H1 (cell line): Measurements from ENCODE around the gene FUBP3.

Experiments used
- ASH2L ChIP-seq: fragments of 200-600, 300-600 bp; sonication (generic); IDR thresholded peaks from one replicate; pipeline ENCODE4 v1.7.1; 2017; ENCODE audit warnings: low read length
- CTCF ChIP-seq, 3 experiments: IDR thresholded peaks; 1 replicate in 2 of 3; 2 replicates in 1 of 3; pipeline versions ENCODE4 v1.5.1 to v1.6.1; 2011; ENCODE audit warnings: low read length in 3 of 3, mild to moderate bottlenecking in 3 of 3, inconsistent platforms in 2 of 3, low read depth in 1 of 3, moderate library complexity in 1 of 3; ENCODE audit not compliant: insufficient read depth in 1 of 3; ENCODE audit errors: control extremely low read depth in 1 of 3
- EGR1 ChIP-seq: IDR thresholded peaks from 2 replicates; pipeline ENCODE4 v1.6.1; 2011; ENCODE audit warnings: low read depth, low read length, borderline replicate concordance
- EP300 ChIP-seq, 2 experiments: IDR thresholded peaks; 1 replicate in 1 of 2; 2 replicates in 1 of 2; pipeline ENCODE4 v1.6.1; 2011 to 2012; ENCODE audit warnings: low read depth in 2 of 2, low read length in 2 of 2, mild to moderate bottlenecking in 2 of 2, borderline replicate concordance in 1 of 2, inconsistent platforms in 1 of 2, moderate library complexity in 1 of 2
- JUND ChIP-seq: IDR thresholded peaks from 2 replicates; pipeline ENCODE4 v1.6.1; 2011; ENCODE audit warnings: mild to moderate bottlenecking, improper control_type of control experiment, low read length
- MAX ChIP-seq: IDR thresholded peaks from 2 replicates; pipeline ENCODE4 v1.6.1; 2012; ENCODE audit warnings: inconsistent platforms
- POLR2A ChIP-seq, 2 experiments: IDR thresholded peaks; 1 replicate in 1 of 2; 2 replicates in 1 of 2; pipeline ENCODE4 v1.6.1; 2011; ENCODE audit warnings: low read depth in 2 of 2, low read length in 2 of 2, mild to moderate bottlenecking in 2 of 2; ENCODE audit errors: control extremely low read depth in 1 of 2
- RAD21 ChIP-seq, 2 experiments: IDR thresholded peaks in 1 of 2; conservative IDR thresholded peaks in 1 of 2; 2 replicates each; pipeline ENCODE4 v1.6.1; 2011; ENCODE audit warnings: low read depth in 2 of 2, low read length in 2 of 2, improper control_type of control experiment in 1 of 2, inconsistent platforms in 1 of 2, mild to moderate bottlenecking in 1 of 2, moderate library complexity in 1 of 2
- SP4 ChIP-seq: IDR thresholded peaks from 2 replicates; pipeline ENCODE4 v1.6.1; 2012; ENCODE audit warnings: low read length, inconsistent platforms
- TCF12 ChIP-seq: IDR thresholded peaks from 2 replicates; pipeline ENCODE4 v1.6.1; 2011; ENCODE audit warnings: low read depth, mild to moderate bottlenecking, low read length

GRCh38 chr9:130639866-130640555 is 60.6 kb downstream of the FUBP3 start:
- TF ChIP-seq JUND (no peak), TCF12 (no peak), EP300 (IDR thresholded peaks at IDR 0.05; ENCODE audit: borderline replicate concordance in 1 of 2, low read depth in 2 of 2, low read length in 2 of 2) (no peak), CTCF (IDR thresholded peaks at IDR 0.05; ENCODE audit: control extremely low read depth in 1 of 3, insufficient read depth in 1 of 3, low read depth in 1 of 3, low read length in 3 of 3) (no peak), RAD21 (IDR thresholded peaks at IDR 0.05 in 1 of 2, conservative IDR thresholded peaks at IDR 0.05 in 1 of 2; ENCODE audit: low read depth in 2 of 2, low read length in 2 of 2) (no peak), SP4 (no peak), ASH2L (no peak), EGR1 (no peak), MAX (no peak), POLR2A (IDR thresholded peaks at IDR 0.05; ENCODE audit: control extremely low read depth in 1 of 2, low read depth in 2 of 2, low read length in 2 of 2) (no peak)
